ENCODE data around the gene DENND1C. TPM values are rescaled to one million over a fixed set of nuclear protein-coding genes. Genes with fewer than 3 reads are reported as not detected.

Gene DENND1C
- not detected in 2 replicates for total RNA-seq

GRCh38 chr19:6481541-6482342 lies at the start of gene DENND1C:
DENND1C (minus strand) TSS chr19:6481787; CDS start chr19:6481695, 92 bp downstream.

GRCh38 chr19:6530386-6531162 lies 49.0 kb upstream of the DENND1C start, which contains the start of gene TNFSF9:
TNFSF9 (plus strand) TSS chr19:6531026; CDS start chr19:6531037, 11 bp downstream.

GRCh38 chr19:6501740-6502648 lies 20.4 kb upstream of the DENND1C start, which contains the start of gene TUBB4A:
TUBB4A (minus strand) TSS chr19:6502309; CDS start chr19:6502212, 97 bp downstream.

GRCh38 chr19:6464070-6464873 lies 17.3 kb downstream of the DENND1C start, which contains the start of gene CRB3:
CRB3 (plus strand) TSS chr19:6464271; CDS start chr19:6464702, 431 bp downstream.

GRCh38 chr19:6459262-6460098 lies 22.1 kb downstream of the DENND1C start, which contains the start of gene SLC25A23:
SLC25A23 (minus strand) TSS chr19:6459792; CDS start chr19:6459628, 164 bp downstream.

GRCh38 chr19:6433663-6434062 lies 47.9 kb downstream of the DENND1C start, which contains the start of gene SLC25A41:
SLC25A41 (minus strand) TSS chr19:6433763; CDS start chr19:6433693, 70 bp downstream.

GRCh38 chr19:6424195-6424938 lies 57.2 kb downstream of the DENND1C start, which contains the start of gene KHSRP:
KHSRP (minus strand) TSS chr19:6424811; CDS start chr19:6424701, 110 bp downstream.

Other genes with a start within 250 kb of the DENND1C start
- 26.7 and 27.2 TPM in 2 replicates for gene MLLT1, start 201.8 kb downstream of the DENND1C start, total RNA-seq
- gene ACER1, start 148.2 kb downstream of the DENND1C start, total RNA-seq = not detected in 2 replicates
- gene CLPP, start 120.3 kb downstream of the DENND1C start, total RNA-seq = 113 and 118 TPM in 2 replicates
- 78.2 and 83.0 TPM in 2 replicates for gene ALKBH7, start 109.0 kb downstream of the DENND1C start, total RNA-seq
- gene PSPN, start 105.9 kb downstream of the DENND1C start, total RNA-seq = 0.32 and 0.36 TPM in 2 replicates
- 26.4 and 33.2 TPM in 2 replicates for gene GTF2F1, start 88.6 kb downstream of the DENND1C start, total RNA-seq
- 111 and 115 TPM in 2 replicates for gene KHSRP, start 57.0 kb downstream of the DENND1C start, total RNA-seq
- not detected in 2 replicates for gene SLC25A41, start 48.0 kb downstream of the DENND1C start, total RNA-seq
- gene SLC25A23, start 22.0 kb downstream of the DENND1C start, total RNA-seq = 26.7 and 52.0 TPM in 2 replicates
- gene CRB3, start 17.5 kb downstream of the DENND1C start, total RNA-seq = not detected in 2 replicates
- not detected in 2 replicates for gene TUBB4A, start 20.5 kb upstream of the DENND1C start, total RNA-seq
- gene TNFSF9, start 49.2 kb upstream of the DENND1C start, total RNA-seq = 0.18 and 2.4 TPM in 2 replicates
- not detected in 2 replicates for gene CD70, start 109.4 kb upstream of the DENND1C start, total RNA-seq
- gene TNFSF14, start 188.4 kb upstream of the DENND1C start, total RNA-seq = 1.9 TPM in 1 of 2 replicates, not detected in the other
- 243 and 1,645 TPM in 2 replicates for gene C3, start 238.9 kb upstream of the DENND1C start, total RNA-seq